ENCODE measurements around the gene P2RY12.
"Not testable (repeated sequence)": the region's sequence is repeated elsewhere in the genome, so short reads cannot be mapped to it uniquely, and the experiment has no call there.

P2RY12 gene

GRCh38 chr3:151392191-151392590 is 7.6 kb upstream of the P2RY12 start:
- not testable (repeated sequence) for DNase-seq

GRCh38 chr3:151391720-151392119 is 7.2 kb upstream of the P2RY12 start:
- DNase-seq: no peak

GRCh38 chr3:151387842-151388241 is 3.3 kb upstream of the P2RY12 start:
- DNase-seq: no peak

- no peak for DNase-seq
Observed at GRCh38 chr3:151387432-151387831, 2.9 kb upstream of the P2RY12 start.

- no peak for DNase-seq
Observed at GRCh38 chr3:151386056-151386455, 1.5 kb upstream of the P2RY12 start.

- DNase-seq: no peak
Observed at GRCh38 chr3:151383956-151384355, 597 bp downstream of the P2RY12 start.

- no peak for DNase-seq
Observed at GRCh38 chr3:151383111-151383510, 1.4 kb downstream of the P2RY12 start.

- no peak for DNase-seq
Observed at GRCh38 chr3:151382671-151383070, 1.9 kb downstream of the P2RY12 start.

- DNase-seq: no peak
Observed at GRCh38 chr3:151379083-151379734, 5.3 kb downstream of the P2RY12 start.

GRCh38 chr3:151377768-151378385 is 6.7 kb downstream of the P2RY12 start:
- DNase-seq: no peak

GRCh38 chr3:151372063-151372820 is 12.3 kb downstream of the P2RY12 start:
- no peak for DNase-seq

GRCh38 chr3:151371526-151371925 is 13.0 kb downstream of the P2RY12 start:
- no peak for DNase-seq

GRCh38 chr3:151367448-151367847 is 17.1 kb downstream of the P2RY12 start:
- DNase-seq: no peak

- no peak for DNase-seq
Observed at GRCh38 chr3:151366993-151367392, 17.6 kb downstream of the P2RY12 start.

GRCh38 chr3:151362751-151363174 is 21.8 kb downstream of the P2RY12 start:
- no peak for DNase-seq

GRCh38 chr3:151357463-151357850 is 27.1 kb downstream of the P2RY12 start:
- no peak for DNase-seq

- DNase-seq: no peak
Observed at GRCh38 chr3:151356794-151357462, 27.6 kb downstream of the P2RY12 start.

- DNase-seq: no peak
Observed at GRCh38 chr3:151351648-151352047, 32.9 kb downstream of the P2RY12 start.

- no peak for DNase-seq
Observed at GRCh38 chr3:151351219-151351618, 33.3 kb downstream of the P2RY12 start.

GRCh38 chr3:151350656-151351055 is 33.9 kb downstream of the P2RY12 start:
- DNase-seq: no peak

GRCh38 chr3:151347432-151347831 is 37.1 kb downstream of the P2RY12 start:
- no peak for DNase-seq

- DNase-seq: no peak
Observed at GRCh38 chr3:151346292-151346691, 38.3 kb downstream of the P2RY12 start.

- DNase-seq: no peak
Observed at GRCh38 chr3:151345859-151346258, 38.7 kb downstream of the P2RY12 start.

- no peak for DNase-seq
Observed at GRCh38 chr3:151331696-151332095, 52.9 kb downstream of the P2RY12 start.

Measured in activated T-cell treated with anti-CD3 and anti-CD28 coated beads for 4 hours (primary cell).